Calu3 (cell line): ENCODE measurements around the gene PDE10A. TPM values are rescaled to one million over a fixed set of nuclear protein-coding genes. Genes with fewer than 3 reads are reported as not detected.
A peak's percentile ranks its signal among the peaks of the same experiment; 100 is the strongest.

Source experiments
- BruUV-seq: library from RNA; stranded (reverse); fragments of 400-500 nt; replicated peaks from 2 replicates; lab custom pipeline; 2021; lab: Mats Ljungman, UMichigan
- CTCF ChIA-PET: fragments of 300-600 bp; sonication (Branson Sonifier 250); formaldehyde crosslinking; loops from one replicate; lab custom pipeline; 2022; ENCODE audit warnings: antibody characterized with exemption; lab: Charles Lee
- DNase-seq: peaks from one replicate; pipeline ENCODE4 v3.0.0; 2022
- H3K27ac Mint-ChIP-seq: one replicate; pipeline ENCODE4 v1.8.0; 2022; ENCODE audit warnings: mixed read lengths; ENCODE audit not compliant: unreplicated experiment
- H3K27me3 Mint-ChIP-seq: one replicate; pipeline ENCODE4 v1.8.0; 2022; ENCODE audit warnings: mixed read lengths; ENCODE audit not compliant: unreplicated experiment
- H3K36me3 Mint-ChIP-seq: one replicate; pipeline ENCODE4 v1.8.0; 2022; ENCODE audit warnings: mild to moderate bottlenecking, moderate library complexity, mixed read lengths; ENCODE audit not compliant: insufficient read depth, unreplicated experiment
- H3K4me1 Mint-ChIP-seq: one replicate; pipeline ENCODE4 v1.8.0; 2022; ENCODE audit warnings: mild to moderate bottlenecking, low read depth, mixed read lengths; ENCODE audit not compliant: unreplicated experiment
- H3K4me3 Mint-ChIP-seq: one replicate; pipeline ENCODE4 v1.8.0; 2022; ENCODE audit warnings: mild to moderate bottlenecking, low read depth, moderate library complexity, mixed read lengths; ENCODE audit not compliant: unreplicated experiment
- H3K9me3 Mint-ChIP-seq: one replicate; pipeline ENCODE4 v1.8.0; 2022; ENCODE audit warnings: low read depth, mixed read lengths; ENCODE audit not compliant: unreplicated experiment
- intact Hi-C: fragments of 100-400 bp; cut with micrococcal nuclease; formaldehyde crosslinking; loops from one replicate; pipeline ENCODE4 v1.10.0; 2022; ENCODE audit not compliant: unreplicated experiment
- total RNA-seq: library from RNA; stranded (reverse); gene quantifications from 2 replicates; pipeline ENCODE4 v1.2.3, GENCODE V29; 2022
- TF ChIP-seq, protein P1 (sequence below): fragments of 200-600 bp; IDR thresholded peaks from one replicate; pipeline ENCODE4 v1.8.0; 2022; ENCODE audit warnings: antibody characterized with exemption; ENCODE audit not compliant: unreplicated experiment

PDE10A gene
- total RNA-seq, 1 experiment from 2014 or later = 22.5 TPM

DNA sequence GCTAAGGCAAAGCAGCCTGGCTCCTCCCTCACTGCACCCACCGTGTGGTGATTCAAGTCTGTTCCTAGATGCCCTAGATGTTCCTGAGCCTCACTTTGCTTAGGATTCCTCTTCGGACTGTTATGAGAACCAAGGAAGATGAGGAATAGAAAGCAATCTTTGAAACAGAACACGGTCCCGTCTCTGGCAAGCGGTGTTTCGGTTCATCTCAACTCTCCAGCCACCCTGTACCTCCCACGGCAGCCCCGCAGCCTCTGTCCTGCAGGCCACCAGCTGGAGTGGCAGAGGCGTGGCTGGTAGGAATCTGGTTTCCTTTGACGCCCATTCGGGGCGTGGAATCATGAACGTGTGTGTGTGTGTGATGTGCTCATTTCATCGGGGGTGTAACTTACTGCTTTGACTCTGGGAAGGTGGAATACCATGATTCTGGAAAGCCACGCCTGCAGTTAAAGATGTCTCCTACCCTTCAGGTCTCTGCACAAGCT lies 21.3 kb downstream of the PDE10A start:
- Mint-ChIP-seq H3K27ac (peak overlapping the region; percentile 42), H3K36me3 (no peaks in the 10 kb centered on the region), H3K9me3 (no peaks in the 10 kb centered on the region), H3K4me3 (peak overlapping the region; percentile 35), H3K27me3 (no peaks in the 10 kb centered on the region), H3K4me1 (peaks cover 29% of the 10 kb centered on the region)
- CTCF ChIA-PET = no interaction called here
- peak; percentile 43 for DNase-seq
- BruUV-seq = no TSS peak
- TF ChIP-seq, protein P1, sequence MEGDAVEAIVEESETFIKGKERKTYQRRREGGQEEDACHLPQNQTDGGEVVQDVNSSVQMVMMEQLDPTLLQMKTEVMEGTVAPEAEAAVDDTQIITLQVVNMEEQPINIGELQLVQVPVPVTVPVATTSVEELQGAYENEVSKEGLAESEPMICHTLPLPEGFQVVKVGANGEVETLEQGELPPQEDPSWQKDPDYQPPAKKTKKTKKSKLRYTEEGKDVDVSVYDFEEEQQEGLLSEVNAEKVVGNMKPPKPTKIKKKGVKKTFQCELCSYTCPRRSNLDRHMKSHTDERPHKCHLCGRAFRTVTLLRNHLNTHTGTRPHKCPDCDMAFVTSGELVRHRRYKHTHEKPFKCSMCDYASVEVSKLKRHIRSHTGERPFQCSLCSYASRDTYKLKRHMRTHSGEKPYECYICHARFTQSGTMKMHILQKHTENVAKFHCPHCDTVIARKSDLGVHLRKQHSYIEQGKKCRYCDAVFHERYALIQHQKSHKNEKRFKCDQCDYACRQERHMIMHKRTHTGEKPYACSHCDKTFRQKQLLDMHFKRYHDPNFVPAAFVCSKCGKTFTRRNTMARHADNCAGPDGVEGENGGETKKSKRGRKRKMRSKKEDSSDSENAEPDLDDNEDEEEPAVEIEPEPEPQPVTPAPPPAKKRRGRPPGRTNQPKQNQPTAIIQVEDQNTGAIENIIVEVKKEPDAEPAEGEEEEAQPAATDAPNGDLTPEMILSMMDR = no peak
- intact Hi-C loops = no loop called here

GRCh38 chr6:165640806-165641205 lies 22.2 kb downstream of the PDE10A start:
- intact Hi-C loops = no loop called here
- CTCF ChIA-PET = no interaction called here

GRCh38 chr6:165638530-165638929 lies 24.5 kb downstream of the PDE10A start:
- H3K4me3 Mint-ChIP-seq = no peak overlapping the region
- TF ChIP-seq, protein P1 = no peak
- no peaks in the 10 kb centered on the region for H3K27me3 Mint-ChIP-seq
- intact Hi-C loops = no loop called here
- no peak for DNase-seq
- H3K9me3 Mint-ChIP-seq = no peaks in the 10 kb centered on the region
- BruUV-seq = no TSS peak
- H3K36me3 Mint-ChIP-seq = no peaks in the 10 kb centered on the region
- CTCF ChIA-PET = interaction anchor here (0.8 kb wide), 1 partner anchor 43 kb away, joined by 3 read pairs; no protein-coding TSS in a partner anchor
- peaks cover 41% of the 10 kb centered on the region for H3K4me1 Mint-ChIP-seq
- no peak overlapping the region for H3K27ac Mint-ChIP-seq

More at GRCh38 chr6:165640806-165641205, 22.2 kb downstream of the PDE10A start:
- Mint-ChIP-seq H3K4me3 (no peak overlapping the region), H3K27me3 (no peaks in the 10 kb centered on the region), H3K36me3 (no peaks in the 10 kb centered on the region), H3K9me3 (no peaks in the 10 kb centered on the region), H3K4me1 (peaks cover 38% of the 10 kb centered on the region), H3K27ac (no peak overlapping the region)
- TF ChIP-seq, protein P1 = no peak
- DNase-seq = no peak
- no TSS peak for BruUV-seq

- no peak overlapping the region for H3K4me3 Mint-ChIP-seq
- DNase-seq = no peak
- BruUV-seq = no TSS peak
These were observed 25.5 kb downstream of the PDE10A start for GRCh38 chr6:165637586-165637985.

More at GRCh38 chr6:165637586-165637985, 25.5 kb downstream of the PDE10A start:
- Mint-ChIP-seq H3K27me3 (no peaks in the 10 kb centered on the region), H3K9me3 (no peaks in the 10 kb centered on the region), H3K27ac (no peak overlapping the region), H3K36me3 (no peaks in the 10 kb centered on the region), H3K4me1 (peaks cover 42% of the 10 kb centered on the region)
- CTCF ChIA-PET = no interaction called here
- TF ChIP-seq, protein P1 = no peak
- intact Hi-C loops = no loop called here
